GM19043 (cell line): ENCODE measurements around the gene PTX4.

ENCODE experiments used
- ATAC-seq: cut with Tn5 transposase; IDR thresholded peaks from one replicate; pipeline ENCODE4 v1.9.1; 2021; ENCODE audit warnings: low read depth; ENCODE audit not compliant: unreplicated experiment

The PTX4 gene

GRCh38 chr16:1524366-1524765, 35.6 kb upstream of the PTX4 start:
- ATAC-seq = no peak

GRCh38 chr16:1523581-1524245, 35.0 kb upstream of the PTX4 start:
- ATAC-seq = no peak

GRCh38 chr16:1520461-1520860, 31.7 kb upstream of the PTX4 start:
- no peak for ATAC-seq

- ATAC-seq = no peak
Measured at GRCh38 chr16:1519831-1520230, 31.1 kb upstream of the PTX4 start.

- ATAC-seq = no peak
Measured at GRCh38 chr16:1518626-1519135, 29.9 kb upstream of the PTX4 start.

- no peak for ATAC-seq
Measured at GRCh38 chr16:1514507-1514906, 25.8 kb upstream of the PTX4 start.

- ATAC-seq = no peak
Measured at GRCh38 chr16:1512774-1513173, 24.0 kb upstream of the PTX4 start.

- no peak for ATAC-seq
Measured at GRCh38 chr16:1511662-1512569, 23.2 kb upstream of the PTX4 start.

- no peak for ATAC-seq
Measured at GRCh38 chr16:1510941-1511351, 22.2 kb upstream of the PTX4 start.

GRCh38 chr16:1510272-1510671, 21.5 kb upstream of the PTX4 start:
- ATAC-seq = no peak

GRCh38 chr16:1509307-1510221, 20.8 kb upstream of the PTX4 start:
- no peak for ATAC-seq

GRCh38 chr16:1508494-1509187, 19.9 kb upstream of the PTX4 start:
- ATAC-seq = no peak

GRCh38 chr16:1506494-1507213, 17.9 kb upstream of the PTX4 start:
- ATAC-seq = no peak

GRCh38 chr16:1505912-1506311, 17.2 kb upstream of the PTX4 start:
- ATAC-seq = no peak

- no peak for ATAC-seq
Measured at GRCh38 chr16:1505073-1505844, 16.5 kb upstream of the PTX4 start.

GRCh38 chr16:1503110-1503955, 14.6 kb upstream of the PTX4 start:
- no peak for ATAC-seq

- no peak for ATAC-seq
Measured at GRCh38 chr16:1502092-1503004, 13.6 kb upstream of the PTX4 start.
